ENCODE data around the gene VARS2.

DNA sequence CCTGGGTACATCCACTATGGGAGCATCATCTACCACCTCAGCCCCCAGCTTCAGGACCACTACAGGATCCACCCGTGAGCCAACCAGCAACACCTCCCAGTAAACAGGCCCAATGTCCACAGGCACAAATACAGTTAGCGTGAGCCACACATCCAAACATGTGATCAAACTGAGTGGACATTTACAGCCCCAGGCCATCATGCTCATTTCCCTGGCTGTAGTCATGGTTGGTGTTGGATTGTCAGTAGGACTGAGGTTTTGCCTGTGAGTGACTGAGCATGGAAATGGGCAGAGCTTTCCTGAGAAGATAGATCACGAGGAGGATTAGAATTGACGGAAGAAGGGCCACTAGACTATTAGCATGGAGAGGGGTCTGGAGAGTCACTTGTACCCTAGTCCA lies 58.8 kb downstream of the VARS2 start:
- TF ChIP-seq EZH2 (IDR thresholded peaks at IDR 0.05; ENCODE audit: borderline replicate concordance, low read depth, low read length, severe bottlenecking) = no peak
- TF ChIP-seq, protein P1, sequence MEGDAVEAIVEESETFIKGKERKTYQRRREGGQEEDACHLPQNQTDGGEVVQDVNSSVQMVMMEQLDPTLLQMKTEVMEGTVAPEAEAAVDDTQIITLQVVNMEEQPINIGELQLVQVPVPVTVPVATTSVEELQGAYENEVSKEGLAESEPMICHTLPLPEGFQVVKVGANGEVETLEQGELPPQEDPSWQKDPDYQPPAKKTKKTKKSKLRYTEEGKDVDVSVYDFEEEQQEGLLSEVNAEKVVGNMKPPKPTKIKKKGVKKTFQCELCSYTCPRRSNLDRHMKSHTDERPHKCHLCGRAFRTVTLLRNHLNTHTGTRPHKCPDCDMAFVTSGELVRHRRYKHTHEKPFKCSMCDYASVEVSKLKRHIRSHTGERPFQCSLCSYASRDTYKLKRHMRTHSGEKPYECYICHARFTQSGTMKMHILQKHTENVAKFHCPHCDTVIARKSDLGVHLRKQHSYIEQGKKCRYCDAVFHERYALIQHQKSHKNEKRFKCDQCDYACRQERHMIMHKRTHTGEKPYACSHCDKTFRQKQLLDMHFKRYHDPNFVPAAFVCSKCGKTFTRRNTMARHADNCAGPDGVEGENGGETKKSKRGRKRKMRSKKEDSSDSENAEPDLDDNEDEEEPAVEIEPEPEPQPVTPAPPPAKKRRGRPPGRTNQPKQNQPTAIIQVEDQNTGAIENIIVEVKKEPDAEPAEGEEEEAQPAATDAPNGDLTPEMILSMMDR (IDR thresholded peaks at IDR 0.05; ENCODE audit: borderline replicate concordance, extremely low read depth, low read length, poor library complexity, severe bottlenecking) = no peak
